Nephron progenitor cell (in vitro differentiated cells): ENCODE measurements around the gene PEMT.

Source experiments
- DNase-seq: peaks from one replicate; pipeline ENCODE4 v3.0.0; 2021
- H3K27ac Mint-ChIP-seq: 2 replicates; pipeline ENCODE4 v1.8.0; 2021; ENCODE audit warnings: mild to moderate bottlenecking, moderate library complexity, mixed read lengths
- H3K27me3 Mint-ChIP-seq: 2 replicates; pipeline ENCODE4 v1.8.0; 2021; ENCODE audit warnings: mild to moderate bottlenecking, low read depth, mixed read lengths; ENCODE audit not compliant: poor library complexity
- H3K36me3 Mint-ChIP-seq: 2 replicates; pipeline ENCODE4 v1.8.0; 2021; ENCODE audit warnings: low read depth, mixed read lengths
- H3K4me1 Mint-ChIP-seq: 2 replicates; pipeline ENCODE4 v1.8.0; 2021; ENCODE audit warnings: mixed read lengths
- H3K4me3 Mint-ChIP-seq: 2 replicates; pipeline ENCODE4 v1.8.0; 2021; ENCODE audit warnings: mild to moderate bottlenecking, moderate library complexity, mixed read lengths
- H3K9me3 Mint-ChIP-seq: 2 replicates; pipeline ENCODE4 v1.8.0; 2021; ENCODE audit warnings: mild to moderate bottlenecking, moderate library complexity, mixed read lengths
- CTCF ChIP-seq: fragments of 200-600 bp; sonication (generic); IDR thresholded peaks from 2 replicates; pipeline ENCODE4 v1.5.0; 2021; ENCODE audit warnings: antibody characterized with exemption

PEMT gene

DNA sequence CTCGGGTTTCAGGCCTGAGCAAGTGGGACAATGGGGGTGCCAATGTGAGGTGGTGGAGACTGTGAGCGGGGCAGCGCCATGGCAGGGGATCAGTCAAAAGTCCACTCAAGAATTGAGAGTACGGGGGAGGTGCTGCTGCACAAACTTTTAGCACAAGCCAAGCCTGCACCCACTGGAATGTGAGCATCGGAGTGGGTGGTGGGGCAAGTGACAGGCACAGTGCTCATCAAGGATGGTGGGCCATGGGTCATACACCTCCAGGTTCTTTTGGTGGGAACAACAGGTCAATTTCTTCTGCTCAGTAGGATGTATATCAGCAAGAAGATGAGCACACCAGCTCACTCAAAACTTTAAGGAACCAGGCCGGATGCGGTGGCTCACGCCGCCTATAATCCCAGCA lies 32.4 kb upstream of the PEMT start:
- Mint-ChIP-seq H3K9me3 (no peaks in the 10 kb centered on the region), H3K4me1 (peaks cover 37% of the 10 kb centered on the region), H3K27ac (peak overlapping the region; percentile 85), H3K27me3 (peaks cover 8% of the 10 kb centered on the region), H3K4me3 (no peak overlapping the region), H3K36me3 (no peaks in the 10 kb centered on the region)
- DNase-seq = no peak
- TF ChIP-seq CTCF = no peak

- Mint-ChIP-seq H3K9me3 (no peaks in the 10 kb centered on the region), H3K4me1 (peaks cover 31% of the 10 kb centered on the region), H3K36me3 (no peaks in the 10 kb centered on the region), H3K27ac (peak overlapping the region; percentile 29), H3K4me3 (peak overlapping the region; percentile 63), H3K27me3 (peaks cover 1% of the 10 kb centered on the region)
- DNase-seq = no peak
- TF ChIP-seq CTCF = no peak
Measured at GRCh38 chr17:17621254-17621653, 29.7 kb upstream of the PEMT start.

- Mint-ChIP-seq H3K27ac (no peak overlapping the region), H3K4me1 (peaks cover 22% of the 10 kb centered on the region), H3K36me3 (peaks cover 4% of the 10 kb centered on the region), H3K9me3 (peaks cover 8% of the 10 kb centered on the region), H3K27me3 (peaks cover 8% of the 10 kb centered on the region), H3K4me3 (no peak overlapping the region)
- peak; percentile 65 for DNase-seq
- TF ChIP-seq CTCF = peak; percentile 69
Measured at GRCh38 chr17:17613708-17614114, 22.2 kb upstream of the PEMT start.

GRCh38 chr17:17612085-17613022 lies 20.8 kb upstream of the PEMT start:
- peaks cover 4% of the 10 kb centered on the region for H3K36me3 Mint-ChIP-seq
- no peak overlapping the region for H3K27ac Mint-ChIP-seq
- peaks cover 24% of the 10 kb centered on the region for H3K4me1 Mint-ChIP-seq
- no peak for DNase-seq
- H3K9me3 Mint-ChIP-seq = peaks cover 8% of the 10 kb centered on the region
- TF ChIP-seq CTCF = no peak
- peaks cover 8% of the 10 kb centered on the region for H3K27me3 Mint-ChIP-seq
- H3K4me3 Mint-ChIP-seq = no peak overlapping the region

GRCh38 chr17:17609121-17609520 lies 17.6 kb upstream of the PEMT start:
- peaks cover 43% of the 10 kb centered on the region for H3K4me1 Mint-ChIP-seq
- H3K36me3 Mint-ChIP-seq = peaks cover 4% of the 10 kb centered on the region
- no peak overlapping the region for H3K27ac Mint-ChIP-seq
- no peak for TF ChIP-seq CTCF
- peaks cover 4% of the 10 kb centered on the region for H3K9me3 Mint-ChIP-seq
- H3K4me3 Mint-ChIP-seq = no peak overlapping the region
- peaks cover 8% of the 10 kb centered on the region for H3K27me3 Mint-ChIP-seq
- no peak for DNase-seq
